VCaP (cell line): Measurements from ENCODE around the gene SSR3.
"Not testable (repeated sequence)": the region's sequence is repeated elsewhere in the genome, so short reads cannot be mapped to it uniquely, and the experiment has no call there.

Source experiments
- H3K27ac ChIP-seq: fragments of 450-650 bp; 2 replicates; pipeline ENCODE4 v1.5.1; 2017
- CTCF ChIP-seq: fragments of 450-650 bp; conservative IDR thresholded peaks from 2 replicates; pipeline ENCODE4 v1.5.1; 2017; ENCODE audit warnings: mild to moderate bottlenecking, moderate library complexity

The SSR3 gene

GRCh38 chr3:156563900-156564682 is 9.2 kb upstream of the SSR3 start:
- no peak for TF ChIP-seq CTCF
- no peak overlapping the region for H3K27ac ChIP-seq

- not testable (repeated sequence) for H3K27ac ChIP-seq
Observed at GRCh38 chr3:156562486-156562885, 7.6 kb upstream of the SSR3 start.

- no peak for TF ChIP-seq CTCF
- H3K27ac ChIP-seq = no peak overlapping the region
Observed at GRCh38 chr3:156561533-156561932, 6.6 kb upstream of the SSR3 start.

- H3K27ac ChIP-seq = no peak overlapping the region
- TF ChIP-seq CTCF = no peak
Observed at GRCh38 chr3:156559321-156559720, 4.4 kb upstream of the SSR3 start.

GRCh38 chr3:156558389-156558788 is 3.5 kb upstream of the SSR3 start:
- TF ChIP-seq CTCF = no peak
- no peak overlapping the region for H3K27ac ChIP-seq

GRCh38 chr3:156554515-156554841 is 439 bp downstream of the SSR3 start:
- H3K27ac ChIP-seq = peak overlapping the region; percentile 80
- TF ChIP-seq CTCF = no peak

- H3K27ac ChIP-seq = peak overlapping the region; percentile 80
- no peak for TF ChIP-seq CTCF
Observed at GRCh38 chr3:156553705-156554356, 1.1 kb downstream of the SSR3 start.

GRCh38 chr3:156552973-156553372 is 1.9 kb downstream of the SSR3 start:
- H3K27ac ChIP-seq = no peak overlapping the region
- no peak for TF ChIP-seq CTCF
